ENCODE data around the gene DPM3. TPM values are rescaled to one million over a fixed set of nuclear protein-coding genes. Genes with fewer than 3 reads are reported as not detected.

The DPM3 gene
- total and polyA plus RNA-seq, 9 of the 15 experiments (the other 6 are each of a cell fraction or from before 2014, with no cell fraction given) = 3.7 to 120 (median 36.4) TPM

GRCh38 chr1:155107309-155108264, 32.7 kb downstream of the DPM3 start:
- Histone ChIP-seq H3K36me3 (ENCODE audit: control insufficient read depth, insufficient read depth, low read length) (no peaks in the 10 kb centered on the region), H3K9ac (ENCODE audit: insufficient read depth in 1 of 2, low read depth in 2 of 2, low read length in 2 of 2) (no peak overlapping the region), H3K9me3 (replicated peaks; ENCODE audit: control insufficient read depth, insufficient read depth, low read depth, low read length) (no peaks in the 10 kb centered on the region), H3K4me1 (replicated peaks in 1 of 2; ENCODE audit: control insufficient read depth in 2 of 2, insufficient read depth in 2 of 2, low read length in 2 of 2) (peaks cover 12 to 13% of the 10 kb centered on the region in 2 experiments; a peak in 4 of 5 replicates), H3K4me2 (ENCODE audit: insufficient read depth, low read length) (no peak overlapping the region), H4K20me1 (replicated peaks; ENCODE audit: control insufficient read depth, insufficient read depth, low read length) (no peaks in the 10 kb centered on the region), H2AFZ (ENCODE audit: low read depth, low read length) (no peak overlapping the region), H3K27me3 (ENCODE audit: control insufficient read depth in 2 of 2, insufficient read depth in 2 of 2, low read length in 2 of 2) (no peaks in the 10 kb centered on the region), H3K79me2 (ENCODE audit: control insufficient read depth, insufficient read depth, low read length) (no peaks in the 10 kb centered on the region), H3K27ac (ENCODE audit: extremely low read depth, low read depth, low read length) (no peak overlapping the region), H3K4me3 (no peak overlapping the region), H3K9me1 (ENCODE audit: control insufficient read depth, insufficient read depth, low read length) (no peaks in the 10 kb centered on the region)
- 17% methylated on average over 11 of the region's 12 CpGs for WGBS (ENCODE audit: insufficient coverage, low coverage, missing lambda C conversion rate)
- ChIA-PET POLR2A (interaction anchor here (1.0 to 1.6 kb wide), 4 partner anchors 8 to 86 kb away, joined by 3 to 6 read pairs (median 4); no protein-coding TSS in a partner anchor), CTCF (ENCODE audit: low intra/inter-chr PET ratio) (no interaction called here)
- DNase-seq (ENCODE audit: extremely low read depth in 1 of 4, low spot score in 3 of 4) (no peak), ATAC-seq (no peak), FAIRE-seq (no peak)
- intact Hi-C loops (cut with micrococcal nuclease) = no loop called here
- no TSS peak for BruUV-seq (replicated peaks)
- TF ChIP-seq NFXL1 (CRISPR knock-in tag; IDR thresholded peaks at IDR 0.05) (no peak), POLR3A (IDR thresholded peaks at IDR 0.05; ENCODE audit: borderline replicate concordance, extremely low read depth, insufficient read depth, insufficient read length) (no peak), IRF1 (CRISPR knock-in tag; IDR thresholded peaks at IDR 0.05; ENCODE audit: borderline replicate concordance) (no peak), ATF1 (CRISPR knock-in tag; IDR thresholded peaks at IDR 0.05) (no peak), ATF1 (tag; IDR thresholded peaks at IDR 0.05) (no peak), HNRNPUL1 (IDR thresholded peaks at IDR 0.05; ENCODE audit: low read length) (no peak), KAT2B (IDR thresholded peaks at IDR 0.05; ENCODE audit: low read depth, low read length) (no peak), BCOR (IDR thresholded peaks at IDR 0.05) (no peak), ZNF124 (CRISPR knock-in tag; IDR thresholded peaks at IDR 0.05) (no peak), ARNT (IDR thresholded peaks at IDR 0.05) (no peak), PHF8 (IDR thresholded peaks at IDR 0.05; ENCODE audit: borderline replicate concordance, low read length) (no peak), SMAD4 (CRISPR knock-in tag; conservative IDR thresholded peaks at IDR 0.05) (no peak), PHB2 (IDR thresholded peaks at IDR 0.05; ENCODE audit: low read depth) (no peak), ZBTB2 (IDR thresholded peaks at IDR 0.05) (no peak), PTTG1 (tag; IDR thresholded peaks at IDR 0.05; ENCODE audit: low read depth) (no peak), ZBTB8A (IDR thresholded peaks at IDR 0.05; ENCODE audit: partially characterized antibody) (no peak), HOXB6 (CRISPR knock-in tag; IDR thresholded peaks at IDR 0.05; ENCODE audit: borderline replicate concordance) (no peak), ZNF121 (CRISPR knock-in tag; conservative IDR thresholded peaks at IDR 0.05) (no peak)
- in situ Hi-C loops (cut with MboI) = no loop called here

Measured in K562 (cell line).